Prostate gland (tissue), 2 donors: ENCODE data around the gene ABCF2. TPM values are rescaled to one million over a fixed set of nuclear protein-coding genes. Genes with fewer than 3 reads are reported as not detected.

ENCODE experiments used
- DNase-seq: peaks from one replicate; pipeline ENCODE4 v3.0.0-alpha.2; 2019; ENCODE audit warnings: low spot score
- H3K27ac ChIP-seq, 2 donors: fragments of 200-600 bp; sonication (generic); 2 replicates each; pipeline ENCODE4 v1.5.1; 2017 to 2019
- H3K27me3 ChIP-seq: fragments of 200-600 bp; sonication (generic); replicated peaks from 2 replicates; pipeline ENCODE4 v1.5.1; 2019; ENCODE audit not compliant: insufficient read depth
- H3K36me3 ChIP-seq, 2 donors: fragments of 200-600 bp; sonication (generic); 1 replicate in 1 of 2; 2 replicates in 1 of 2; pipeline versions ENCODE4 v1.5.1 to v1.8.1; 2017 to 2019
- H3K4me1 ChIP-seq: fragments of 200-600 bp; sonication (generic); replicated peaks from 2 replicates; pipeline ENCODE4 v1.5.1; 2019
- H3K4me3 ChIP-seq, 2 donors: fragments of 200-600 bp; sonication (generic); 2 replicates each; pipeline ENCODE4 v1.5.1; 2017 to 2019
- H3K9me3 ChIP-seq: fragments of 200-600 bp; sonication (generic); 2 replicates; pipeline ENCODE4 v1.5.1; 2017
- POLR2A ChIP-seq: fragments of 450-650 bp; IDR thresholded peaks from one replicate; pipeline ENCODE4 v1.6.1; 2016; ENCODE audit warnings: antibody characterized with exemption, mild to moderate bottlenecking
- POLR2AphosphoS5 ChIP-seq: sonication (generic); formaldehyde crosslinking; IDR thresholded peaks from one replicate; pipeline ENCODE4 v1.6.1; 2017; ENCODE audit warnings: antibody characterized with exemption
- WGBS: methylation state at CpG from one replicate; pipeline ENCODE4 v1.1.5; 2018; 5-methylcytosine and 5-hydroxymethylcytosine counted together
- intact Hi-C: fragments of 100-400 bp; cut with DNase I; formaldehyde crosslinking; loops from one replicate; pipeline ENCODE4 v1.14.2; 2022
- total RNA-seq, 2 donors: library from RNA; depleted of rRNA; stranded (reverse); fragments of >200 nt; gene quantifications; one replicate each; pipeline ENCODE4 v1.1.0, GENCODE V29; 2016
- TF ChIP-seq, protein P1 (sequence below), 4 experiments: fragments of 200-600 bp in 2 of 4; fragments of 450-650 bp in 2 of 4; sonication (generic) in 2 of 4; IDR thresholded peaks; 1 replicate in 3 of 4; 2 replicates in 1 of 4; pipeline ENCODE4 v1.5.1; 2016 to 2019; ENCODE audit warnings: antibody characterized with exemption in 4 of 4, mild to moderate bottlenecking in 2 of 4, moderate library complexity in 2 of 4

ABCF2 gene
- total RNA-seq, 2 donors from 2014 or later: 23.3 to 33.3 TPM

DNA sequence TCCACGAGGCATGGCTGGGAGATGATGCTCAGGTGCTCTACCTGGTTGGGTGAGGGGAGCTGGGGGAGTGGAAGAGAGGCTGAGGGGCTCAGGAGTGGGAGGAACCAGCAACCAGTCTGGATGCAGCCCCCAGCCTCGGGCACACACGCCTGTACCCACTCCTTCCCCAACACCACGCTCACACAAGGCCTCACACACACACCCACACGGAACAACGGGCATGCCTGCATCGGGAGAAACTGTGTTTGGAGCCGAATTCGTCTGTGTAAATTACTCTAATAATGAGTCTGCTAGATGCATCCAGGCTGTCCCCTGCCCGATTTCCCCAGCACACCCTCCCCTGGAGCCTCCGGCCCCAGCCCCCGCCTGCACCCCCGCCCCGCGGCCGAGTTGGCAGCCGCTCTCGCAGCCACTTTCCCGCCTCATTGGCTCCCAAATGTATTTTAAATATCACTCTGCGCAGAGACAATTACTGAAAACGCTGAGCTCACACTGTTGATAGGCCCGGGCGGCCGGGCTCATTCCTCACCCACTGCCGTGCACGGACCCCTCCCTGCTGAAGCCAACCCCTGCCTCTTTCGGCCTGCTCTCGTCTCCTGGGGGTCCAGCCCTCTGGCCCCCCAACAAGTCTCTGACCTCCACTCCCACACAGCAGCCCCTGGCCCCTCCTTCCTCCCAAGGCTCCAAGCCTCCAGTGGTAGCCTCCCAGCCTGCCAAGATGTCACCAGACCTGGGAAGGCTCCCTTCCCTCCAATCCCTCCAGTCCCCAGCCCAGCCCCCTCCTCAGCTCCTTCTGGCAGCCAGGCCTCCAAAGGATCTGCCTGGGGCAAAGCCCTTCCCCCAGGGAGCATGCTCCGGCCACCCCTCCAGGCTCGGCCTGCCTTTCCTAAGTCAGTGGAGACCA, 27.8 kb downstream of the ABCF2 start:
- TF ChIP-seq POLR2A: no peak
- TF ChIP-seq, protein P1, sequence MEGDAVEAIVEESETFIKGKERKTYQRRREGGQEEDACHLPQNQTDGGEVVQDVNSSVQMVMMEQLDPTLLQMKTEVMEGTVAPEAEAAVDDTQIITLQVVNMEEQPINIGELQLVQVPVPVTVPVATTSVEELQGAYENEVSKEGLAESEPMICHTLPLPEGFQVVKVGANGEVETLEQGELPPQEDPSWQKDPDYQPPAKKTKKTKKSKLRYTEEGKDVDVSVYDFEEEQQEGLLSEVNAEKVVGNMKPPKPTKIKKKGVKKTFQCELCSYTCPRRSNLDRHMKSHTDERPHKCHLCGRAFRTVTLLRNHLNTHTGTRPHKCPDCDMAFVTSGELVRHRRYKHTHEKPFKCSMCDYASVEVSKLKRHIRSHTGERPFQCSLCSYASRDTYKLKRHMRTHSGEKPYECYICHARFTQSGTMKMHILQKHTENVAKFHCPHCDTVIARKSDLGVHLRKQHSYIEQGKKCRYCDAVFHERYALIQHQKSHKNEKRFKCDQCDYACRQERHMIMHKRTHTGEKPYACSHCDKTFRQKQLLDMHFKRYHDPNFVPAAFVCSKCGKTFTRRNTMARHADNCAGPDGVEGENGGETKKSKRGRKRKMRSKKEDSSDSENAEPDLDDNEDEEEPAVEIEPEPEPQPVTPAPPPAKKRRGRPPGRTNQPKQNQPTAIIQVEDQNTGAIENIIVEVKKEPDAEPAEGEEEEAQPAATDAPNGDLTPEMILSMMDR (IDR thresholded peaks at IDR 0.05): no peak
- no peak for TF ChIP-seq POLR2AphosphoS5
- Histone ChIP-seq H3K27me3 (no peaks in the 10 kb centered on the region), H3K27ac (no peak overlapping the region), H3K9me3 (no peaks in the 10 kb centered on the region), H3K36me3 (no peaks in the 10 kb centered on the region), H3K4me3 (no peak overlapping the region), H3K4me1 (no peaks in the 10 kb centered on the region)
- intact Hi-C loops: no loop called here
- no peak for DNase-seq
- 31% methylated on average over 30 of the region's 30 CpGs for WGBS

DNA sequence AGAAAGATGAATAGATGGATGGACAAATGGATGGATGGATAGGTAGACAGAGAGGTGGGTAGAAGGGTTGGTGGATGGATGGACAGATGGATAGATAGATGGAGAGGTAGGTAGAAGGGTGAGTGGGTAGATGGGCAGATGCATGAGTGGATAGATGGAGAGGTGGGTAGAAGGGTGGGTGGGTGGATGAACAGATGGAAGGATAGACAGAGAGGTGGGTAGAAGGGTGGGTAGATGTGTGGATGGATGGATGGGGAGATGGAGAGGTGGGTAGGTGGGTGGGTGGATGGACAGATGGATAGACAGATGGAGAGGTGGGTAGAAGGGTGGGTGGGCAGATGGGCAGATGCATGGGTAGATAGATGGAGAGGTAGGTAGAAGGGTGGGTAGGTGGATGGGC, 29.1 kb downstream of the ABCF2 start:
- TF ChIP-seq POLR2A (no peak), POLR2AphosphoS5 (no peak)
- TF ChIP-seq, protein P1 (IDR thresholded peaks at IDR 0.05): no peak
- no peak overlapping the region for H3K27ac ChIP-seq
- no peaks in the 10 kb centered on the region for H3K4me1 ChIP-seq
- H3K4me3 ChIP-seq: no peak overlapping the region
- intact Hi-C loops: no loop called here
- no peaks in the 10 kb centered on the region for H3K27me3 ChIP-seq
- H3K36me3 ChIP-seq: no peaks in the 10 kb centered on the region
- H3K9me3 ChIP-seq: no peaks in the 10 kb centered on the region
- no peak for DNase-seq

DNA sequence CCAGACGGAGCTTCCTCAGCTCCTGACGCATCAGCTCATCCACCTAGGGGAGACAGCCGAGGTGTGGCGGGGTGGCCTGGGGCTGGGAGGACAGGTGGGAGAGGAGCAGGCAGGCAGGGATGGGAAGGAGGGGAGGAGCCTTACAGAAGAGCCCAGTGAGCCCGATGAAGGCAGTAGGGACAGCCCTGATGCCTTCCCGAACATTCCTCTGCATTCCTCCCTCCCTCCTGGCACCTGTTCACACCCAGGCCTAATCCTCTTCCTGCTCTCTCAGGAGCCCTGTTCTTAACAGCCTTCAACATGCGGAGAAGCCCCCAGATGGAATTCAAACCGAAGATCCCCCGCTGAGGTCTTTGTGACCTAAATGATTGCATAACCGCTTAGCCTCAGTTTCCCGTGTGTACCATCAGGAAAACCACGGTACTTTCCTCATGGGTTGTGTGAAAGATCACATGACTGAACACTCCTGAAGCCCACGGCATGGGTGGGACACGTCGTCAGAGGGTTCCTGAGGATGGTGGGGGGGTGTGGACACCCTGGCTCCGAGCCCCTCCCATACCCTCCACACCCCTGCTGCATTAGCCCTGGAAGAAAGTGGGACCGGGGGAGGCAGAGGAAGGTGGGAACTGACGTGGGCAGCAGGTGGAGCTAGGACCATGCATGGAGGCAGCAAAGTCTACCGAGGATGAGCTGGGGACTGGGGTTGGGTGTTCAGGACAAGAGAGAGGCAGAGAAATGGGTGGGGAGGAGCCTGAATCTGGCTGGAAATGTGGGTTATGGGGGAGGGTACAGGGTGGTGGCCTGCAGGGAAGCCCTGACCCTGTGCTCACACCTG, 31.2 kb downstream of the ABCF2 start:
- no peaks in the 10 kb centered on the region for H3K9me3 ChIP-seq
- 57% methylated on average over 19 of the region's 19 CpGs for WGBS
- TF ChIP-seq, protein P1 (IDR thresholded peaks at IDR 0.05): no peak
- H3K36me3 ChIP-seq: no peaks in the 10 kb centered on the region
- intact Hi-C loops: no loop called here
- DNase-seq: no peak
- H3K27ac ChIP-seq: no peak overlapping the region
- H3K4me3 ChIP-seq: no peak overlapping the region
- no peaks in the 10 kb centered on the region for H3K27me3 ChIP-seq
- H3K4me1 ChIP-seq: no peaks in the 10 kb centered on the region

DNA sequence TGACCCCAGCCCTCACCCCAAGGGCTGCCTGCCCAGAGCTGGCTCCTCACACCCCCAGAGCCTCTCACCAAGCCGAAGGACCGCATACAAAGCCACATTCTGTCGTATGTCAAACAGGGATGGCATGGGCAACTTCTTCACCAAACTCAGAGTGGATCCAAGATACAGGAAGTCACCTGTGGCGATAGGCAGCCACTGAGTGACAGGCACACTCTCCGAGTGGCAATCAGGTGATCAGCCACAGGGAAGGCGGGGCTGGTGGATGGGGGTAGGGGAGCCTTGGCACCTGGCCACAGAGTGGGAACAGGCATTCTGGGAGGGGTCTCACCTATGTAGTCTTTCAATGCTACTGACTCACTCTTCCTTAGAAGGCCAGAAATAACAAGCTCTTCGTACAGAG, 32.8 kb downstream of the ABCF2 start:
- WGBS: 70% methylated on average over 7 of the region's 7 CpGs
- Histone ChIP-seq H3K27ac (no peak overlapping the region), H3K4me3 (no peak overlapping the region), H3K27me3 (no peaks in the 10 kb centered on the region), H3K9me3 (no peaks in the 10 kb centered on the region), H3K36me3 (no peaks in the 10 kb centered on the region), H3K4me1 (no peaks in the 10 kb centered on the region)
- TF ChIP-seq, protein P1 (IDR thresholded peaks at IDR 0.05): no peak
- no peak for TF ChIP-seq POLR2A
- TF ChIP-seq POLR2AphosphoS5: no peak
- intact Hi-C loops: no loop called here
- DNase-seq: no peak
